Loucy (cell line): ENCODE results near the gene ADD2.

ENCODE experiments used
- H2AFZ ChIP-seq: fragments of 200-600 bp; sonication (generic); 2 replicates; pipeline ENCODE4 v1.6.0; 2016; ENCODE audit warnings: antibody characterized with exemption, mild to moderate bottlenecking, low read length, moderate library complexity
- H3F3A ChIP-seq: fragments of 200-600 bp; 2 replicates; pipeline ENCODE4 v1.6.0; 2016; ENCODE audit warnings: antibody characterized with exemption, low read depth, mild to moderate bottlenecking
- H3K27me3 ChIP-seq: fragments of 200-600 bp; sonication (generic); 2 replicates; pipeline ENCODE4 v1.6.1; 2014; ENCODE audit warnings: low read length, mild to moderate bottlenecking; ENCODE audit not compliant: insufficient read depth, poor library complexity, severe bottlenecking
- H3K36me3 ChIP-seq: fragments of 200-600 bp; sonication (generic); 2 replicates; pipeline ENCODE4 v1.6.1; 2016; ENCODE audit warnings: low read length; ENCODE audit not compliant: insufficient read depth
- H3K4me1 ChIP-seq: fragments of 200-600 bp; sonication (generic); 2 replicates; pipeline ENCODE4 v1.5.1; 2014; ENCODE audit warnings: low read length, mild to moderate bottlenecking; ENCODE audit not compliant: insufficient read depth, poor library complexity, severe bottlenecking
- H3K4me2 ChIP-seq: fragments of 200-600 bp; sonication (generic); 2 replicates; pipeline ENCODE4 v1.6.0; 2014; ENCODE audit warnings: antibody characterized with exemption, low read length, low read depth, mild to moderate bottlenecking; ENCODE audit not compliant: poor library complexity, severe bottlenecking
- H3K4me3 ChIP-seq: fragments of 200-600 bp; sonication (generic); 2 replicates; pipeline ENCODE4 v1.5.1; 2014; ENCODE audit warnings: low read length, mild to moderate bottlenecking, mixed read lengths; ENCODE audit not compliant: poor library complexity, severe bottlenecking
- H3K79me2 ChIP-seq: fragments of 200-600 bp; sonication (generic); 2 replicates; pipeline ENCODE4 v1.6.1; 2014; ENCODE audit warnings: low read length; ENCODE audit not compliant: insufficient read depth
- H3K9ac ChIP-seq: fragments of 200-600 bp; sonication (generic); 2 replicates; pipeline ENCODE4 v1.6.0; 2014; ENCODE audit warnings: mild to moderate bottlenecking, low read depth, low read length, moderate library complexity; ENCODE audit not compliant: poor library complexity, severe bottlenecking
- H3K9me2 ChIP-seq: fragments of 200-600 bp; sonication (generic); replicated peaks from 2 replicates; pipeline ENCODE4 v1.6.1; 2016; ENCODE audit warnings: low read depth, low read length, mixed read lengths
- H3K9me3 ChIP-seq: fragments of 200-600 bp; sonication (generic); 2 replicates; pipeline ENCODE4 v1.6.1; 2014; ENCODE audit warnings: mild to moderate bottlenecking, antibody characterized with exemption, low read length, low read depth; ENCODE audit not compliant: insufficient read depth
- H4K20me1 ChIP-seq: fragments of 200-600 bp; sonication (generic); 2 replicates; pipeline ENCODE4 v1.6.0; 2014; ENCODE audit warnings: antibody characterized with exemption, low read length, mild to moderate bottlenecking; ENCODE audit not compliant: insufficient read depth, poor library complexity, severe bottlenecking
- EZH2phosphoT487 ChIP-seq: fragments of 200-600 bp; IDR thresholded peaks from 2 replicates; pipeline ENCODE4 v1.6.1; 2018; ENCODE audit warnings: antibody characterized with exemption, mild to moderate bottlenecking, moderate library complexity, borderline replicate concordance
- TF ChIP-seq, protein P1 (sequence below): fragments of 200-600 bp; sonication (generic); conservative IDR thresholded peaks from 2 replicates; pipeline ENCODE4 v1.5.1; 2014; ENCODE audit warnings: mild to moderate bottlenecking, antibody characterized with exemption, low read length

The ADD2 gene

GRCh38 chr2:70753031-70753430, 15.0 kb downstream of the ADD2 start:
- no peak overlapping the region for H3K4me2 ChIP-seq
- no peak overlapping the region for H3K9ac ChIP-seq
- no peak overlapping the region for H2AFZ ChIP-seq
- H3K36me3 ChIP-seq = no peaks in the 10 kb centered on the region
- no peaks in the 10 kb centered on the region for H3F3A ChIP-seq
- no peaks in the 10 kb centered on the region for H3K79me2 ChIP-seq
- no peaks in the 10 kb centered on the region for H3K4me1 ChIP-seq
- no peak for TF ChIP-seq EZH2phosphoT487
- TF ChIP-seq, protein P1, sequence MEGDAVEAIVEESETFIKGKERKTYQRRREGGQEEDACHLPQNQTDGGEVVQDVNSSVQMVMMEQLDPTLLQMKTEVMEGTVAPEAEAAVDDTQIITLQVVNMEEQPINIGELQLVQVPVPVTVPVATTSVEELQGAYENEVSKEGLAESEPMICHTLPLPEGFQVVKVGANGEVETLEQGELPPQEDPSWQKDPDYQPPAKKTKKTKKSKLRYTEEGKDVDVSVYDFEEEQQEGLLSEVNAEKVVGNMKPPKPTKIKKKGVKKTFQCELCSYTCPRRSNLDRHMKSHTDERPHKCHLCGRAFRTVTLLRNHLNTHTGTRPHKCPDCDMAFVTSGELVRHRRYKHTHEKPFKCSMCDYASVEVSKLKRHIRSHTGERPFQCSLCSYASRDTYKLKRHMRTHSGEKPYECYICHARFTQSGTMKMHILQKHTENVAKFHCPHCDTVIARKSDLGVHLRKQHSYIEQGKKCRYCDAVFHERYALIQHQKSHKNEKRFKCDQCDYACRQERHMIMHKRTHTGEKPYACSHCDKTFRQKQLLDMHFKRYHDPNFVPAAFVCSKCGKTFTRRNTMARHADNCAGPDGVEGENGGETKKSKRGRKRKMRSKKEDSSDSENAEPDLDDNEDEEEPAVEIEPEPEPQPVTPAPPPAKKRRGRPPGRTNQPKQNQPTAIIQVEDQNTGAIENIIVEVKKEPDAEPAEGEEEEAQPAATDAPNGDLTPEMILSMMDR = no peak
- no peak overlapping the region for H3K4me3 ChIP-seq
- H4K20me1 ChIP-seq = no peaks in the 10 kb centered on the region
- H3K9me2 ChIP-seq = no peaks in the 10 kb centered on the region
- no peaks in the 10 kb centered on the region for H3K27me3 ChIP-seq
- H3K9me3 ChIP-seq = no peaks in the 10 kb centered on the region

DNA sequence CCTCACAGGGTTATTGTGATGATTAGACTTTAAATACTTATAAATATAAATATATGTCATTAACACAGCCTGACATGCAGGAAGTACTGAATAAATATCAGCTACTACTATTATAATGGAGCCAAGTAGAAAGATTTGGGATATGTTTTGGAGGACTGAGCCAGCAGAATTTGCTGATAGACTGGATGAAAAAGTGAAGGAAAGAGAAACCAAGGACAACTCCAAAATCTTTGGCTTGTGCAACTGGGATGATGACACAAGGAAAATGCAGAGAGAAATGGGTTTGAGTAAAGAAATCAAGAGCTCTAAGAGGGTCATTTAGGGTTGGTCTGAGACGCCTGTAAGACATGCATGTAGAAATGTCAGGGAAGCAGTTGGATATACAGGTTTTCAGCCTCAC, 15.6 kb downstream of the ADD2 start:
- Histone ChIP-seq H3K4me2 (no peak overlapping the region), H3F3A (no peaks in the 10 kb centered on the region), H3K4me3 (no peak overlapping the region), H3K9me2 (no peaks in the 10 kb centered on the region), H3K27me3 (no peaks in the 10 kb centered on the region), H4K20me1 (no peaks in the 10 kb centered on the region), H3K4me1 (no peaks in the 10 kb centered on the region), H3K36me3 (no peaks in the 10 kb centered on the region), H3K9me3 (no peaks in the 10 kb centered on the region), H3K9ac (no peak overlapping the region), H3K79me2 (no peaks in the 10 kb centered on the region), H2AFZ (no peak overlapping the region)
- no peak for TF ChIP-seq EZH2phosphoT487
- TF ChIP-seq, protein P1 = no peak

GRCh38 chr2:70751881-70752280, 16.1 kb downstream of the ADD2 start:
- H3K36me3 ChIP-seq = no peaks in the 10 kb centered on the region
- H3K9ac ChIP-seq = no peak overlapping the region
- H3K4me2 ChIP-seq = no peak overlapping the region
- H3F3A ChIP-seq = no peaks in the 10 kb centered on the region
- H3K9me3 ChIP-seq = no peaks in the 10 kb centered on the region
- no peaks in the 10 kb centered on the region for H3K4me1 ChIP-seq
- H3K27me3 ChIP-seq = no peaks in the 10 kb centered on the region
- H3K4me3 ChIP-seq = no peak overlapping the region
- TF ChIP-seq, protein P1 = no peak
- no peak for TF ChIP-seq EZH2phosphoT487
- no peak overlapping the region for H2AFZ ChIP-seq
- no peaks in the 10 kb centered on the region for H4K20me1 ChIP-seq
- no peaks in the 10 kb centered on the region for H3K9me2 ChIP-seq
- no peaks in the 10 kb centered on the region for H3K79me2 ChIP-seq
